ENCODE data around the gene LHFPL2. TPM values are rescaled to one million over a fixed set of nuclear protein-coding genes. Genes with fewer than 3 reads are reported as not detected.
"Not testable (repeated sequence)": the region's sequence is repeated elsewhere in the genome, so short reads cannot be mapped to it uniquely, and the experiment has no call there.

The LHFPL2 gene
- total and polyA plus RNA-seq, 4 donors: 6.5 to 49.4 (median 47.7) TPM

DNA sequence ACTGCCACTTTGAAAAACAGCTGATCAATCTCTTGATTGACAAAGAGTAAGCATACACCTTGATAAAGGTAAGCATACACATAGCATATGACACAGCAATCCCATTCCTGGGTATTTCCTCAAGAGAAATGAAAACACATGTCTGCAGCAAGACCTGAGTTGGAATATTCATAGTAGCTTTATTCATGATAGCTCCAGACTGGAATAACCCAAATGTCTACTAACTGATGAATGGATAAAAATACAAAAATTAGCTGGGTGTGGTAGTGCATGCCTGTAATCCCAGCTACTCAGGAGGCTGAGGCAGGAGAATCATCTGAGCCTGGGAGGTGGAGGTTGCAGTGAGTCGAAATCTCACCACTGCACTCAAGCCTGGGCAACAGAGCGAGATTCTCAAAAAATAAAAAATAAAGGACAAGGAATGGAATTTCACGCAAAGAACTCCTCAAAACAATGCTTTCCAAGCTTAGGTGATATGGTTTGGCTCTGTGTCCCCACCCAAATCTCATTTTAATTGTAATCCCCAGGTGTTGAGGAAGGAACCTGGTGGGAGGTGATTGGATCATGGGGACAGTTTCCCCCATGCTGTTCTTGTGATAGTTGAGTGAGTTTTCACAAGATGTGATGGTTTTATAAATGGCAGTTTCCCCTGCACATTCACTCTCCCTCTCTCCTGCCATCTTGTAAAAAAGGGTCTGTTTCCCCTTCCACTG is 41.1 kb upstream of the LHFPL2 start:
- TF ChIP-seq, protein P1, sequence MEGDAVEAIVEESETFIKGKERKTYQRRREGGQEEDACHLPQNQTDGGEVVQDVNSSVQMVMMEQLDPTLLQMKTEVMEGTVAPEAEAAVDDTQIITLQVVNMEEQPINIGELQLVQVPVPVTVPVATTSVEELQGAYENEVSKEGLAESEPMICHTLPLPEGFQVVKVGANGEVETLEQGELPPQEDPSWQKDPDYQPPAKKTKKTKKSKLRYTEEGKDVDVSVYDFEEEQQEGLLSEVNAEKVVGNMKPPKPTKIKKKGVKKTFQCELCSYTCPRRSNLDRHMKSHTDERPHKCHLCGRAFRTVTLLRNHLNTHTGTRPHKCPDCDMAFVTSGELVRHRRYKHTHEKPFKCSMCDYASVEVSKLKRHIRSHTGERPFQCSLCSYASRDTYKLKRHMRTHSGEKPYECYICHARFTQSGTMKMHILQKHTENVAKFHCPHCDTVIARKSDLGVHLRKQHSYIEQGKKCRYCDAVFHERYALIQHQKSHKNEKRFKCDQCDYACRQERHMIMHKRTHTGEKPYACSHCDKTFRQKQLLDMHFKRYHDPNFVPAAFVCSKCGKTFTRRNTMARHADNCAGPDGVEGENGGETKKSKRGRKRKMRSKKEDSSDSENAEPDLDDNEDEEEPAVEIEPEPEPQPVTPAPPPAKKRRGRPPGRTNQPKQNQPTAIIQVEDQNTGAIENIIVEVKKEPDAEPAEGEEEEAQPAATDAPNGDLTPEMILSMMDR (IDR thresholded peaks at IDR 0.05; ENCODE audit: control extremely low read depth, extremely low read depth): no peak
- DNase-seq (no peak), ATAC-seq (ENCODE audit: insufficient read depth, low FRiP score) (no peak)
- no peak overlapping the region for H3K4me3 ChIP-seq
- H3K27me3 ChIP-seq (ENCODE audit: control insufficient read depth in 3 of 3, insufficient read depth in 3 of 3, low read length in 2 of 3): no peaks in the 10 kb centered on the region
- H3K9ac ChIP-seq (ENCODE audit: insufficient read depth in 1 of 2, low read length in 2 of 2): no peak overlapping the region
- peaks cover 0 to 2% (median 0%) of the 10 kb centered on the region in 4 donors for H3K9me3 ChIP-seq (ENCODE audit: control insufficient read depth in 4 of 4, insufficient read depth in 3 of 4, low read length in 3 of 4)
- no peak overlapping the region for H3K27ac ChIP-seq (ENCODE audit: low read depth in 1 of 2, low read length in 1 of 2)
- H3K4me1 ChIP-seq (ENCODE audit: control insufficient read depth in 5 of 5, insufficient read depth in 5 of 5, low read length in 5 of 5): no peaks in the 10 kb centered on the region
- no peaks in the 10 kb centered on the region for H3K36me3 ChIP-seq (ENCODE audit: control insufficient read depth in 4 of 4, insufficient read depth in 4 of 4, low read length in 4 of 4)
- 97 to 98% methylated on average over 3 of the region's 3 CpGs for WGBS, 2 donors

DNA sequence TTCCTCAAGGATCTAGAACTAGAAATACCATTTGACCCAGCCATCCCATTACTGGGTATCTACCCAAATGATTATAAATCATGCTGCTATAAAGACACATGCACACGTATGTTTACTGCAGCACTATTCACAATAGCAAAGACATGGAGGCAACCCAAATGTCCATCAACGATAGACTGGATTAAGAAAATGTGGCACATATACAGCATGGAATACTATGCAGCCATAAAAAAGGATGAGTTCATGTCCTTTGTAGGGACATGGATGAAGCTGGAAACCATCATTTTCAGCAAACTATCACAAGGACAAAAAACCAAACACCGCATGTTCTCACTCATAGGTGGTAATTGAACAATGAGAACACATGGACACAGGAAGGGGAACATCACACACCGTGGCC is 38.9 kb upstream of the LHFPL2 start:
- WGBS, 2 donors: 73 to 96% methylated on average over 4 of the region's 4 CpGs
- H3K9ac ChIP-seq (ENCODE audit: insufficient read depth in 1 of 2, low read length in 2 of 2); ATAC-seq (ENCODE audit: insufficient read depth, low FRiP score); H3K9me3 ChIP-seq (ENCODE audit: control insufficient read depth in 4 of 4, insufficient read depth in 3 of 4, low read length in 3 of 4); H3K27ac ChIP-seq (ENCODE audit: low read depth in 1 of 2, low read length in 1 of 2); H3K36me3 ChIP-seq (ENCODE audit: control insufficient read depth in 4 of 4, insufficient read depth in 4 of 4, low read length in 4 of 4); H3K4me3 ChIP-seq; DNase-seq; H3K27me3 ChIP-seq (ENCODE audit: control insufficient read depth in 3 of 3, insufficient read depth in 3 of 3, low read length in 2 of 3); H3K4me1 ChIP-seq (ENCODE audit: control insufficient read depth in 5 of 5, insufficient read depth in 5 of 5, low read length in 5 of 5): not testable (repeated sequence)

DNA sequence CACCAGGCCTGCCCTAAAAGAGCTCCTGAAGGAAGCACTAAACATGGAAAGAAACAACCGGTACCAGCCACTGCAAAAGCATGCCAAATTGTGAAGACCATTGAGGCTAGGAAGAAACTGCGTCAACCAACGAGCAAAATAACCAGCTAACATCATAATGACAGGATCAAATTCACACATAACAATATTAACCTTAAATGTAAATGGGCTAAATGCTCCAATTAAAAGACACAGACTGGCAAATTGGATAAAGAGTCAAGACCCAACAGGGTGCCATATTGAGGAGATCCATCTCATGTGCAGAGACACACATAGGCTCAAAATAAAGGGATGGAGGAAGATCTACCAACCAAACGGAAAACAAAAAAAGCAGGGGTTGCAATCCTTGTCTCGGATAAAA is 35.3 kb upstream of the LHFPL2 start:
- not testable (repeated sequence) for H3K36me3 ChIP-seq (ENCODE audit: control insufficient read depth in 4 of 4, insufficient read depth in 4 of 4, low read length in 4 of 4); H3K9me3 ChIP-seq (ENCODE audit: control insufficient read depth in 4 of 4, insufficient read depth in 3 of 4, low read length in 3 of 4); DNase-seq; H3K4me3 ChIP-seq; H3K4me1 ChIP-seq (ENCODE audit: control insufficient read depth in 5 of 5, insufficient read depth in 5 of 5, low read length in 5 of 5); H3K9ac ChIP-seq (ENCODE audit: insufficient read depth in 1 of 2, low read length in 2 of 2); ATAC-seq (ENCODE audit: insufficient read depth, low FRiP score); H3K27ac ChIP-seq (ENCODE audit: low read depth in 1 of 2, low read length in 1 of 2); H3K27me3 ChIP-seq (ENCODE audit: control insufficient read depth in 3 of 3, insufficient read depth in 3 of 3, low read length in 2 of 3)
- 96 to 97% methylated on average over 5 of the region's 5 CpGs for WGBS, 2 donors

DNA sequence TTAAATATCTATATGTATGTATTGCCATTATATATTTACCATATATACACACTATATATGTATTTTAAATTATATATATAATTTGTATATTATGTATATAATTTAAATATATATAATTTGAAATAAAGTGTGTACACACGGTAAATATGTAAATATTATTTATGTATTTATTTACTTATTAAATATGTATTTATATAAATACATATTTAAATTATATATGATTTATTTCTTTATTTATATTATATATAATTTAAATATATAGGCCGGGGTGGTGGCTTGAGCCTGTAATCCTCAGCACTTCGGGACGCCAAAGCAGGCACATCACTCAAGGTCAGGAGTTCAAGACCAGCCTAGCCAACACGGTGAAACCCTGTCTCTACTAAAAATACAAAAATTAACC is 31.3 kb upstream of the LHFPL2 start:
- 95% methylated on average over 5 of the region's 5 CpGs for WGBS, 2 donors

More for the DNA sequence above, 31.3 kb upstream of the LHFPL2 start:
- Histone ChIP-seq H3K27ac (ENCODE audit: low read depth in 1 of 2, low read length in 1 of 2) (no peak overlapping the region), H3K4me3 (no peak overlapping the region), H3K27me3 (ENCODE audit: control insufficient read depth in 3 of 3, insufficient read depth in 3 of 3, low read length in 2 of 3) (no peaks in the 10 kb centered on the region), H3K9me3 (ENCODE audit: control insufficient read depth in 4 of 4, insufficient read depth in 3 of 4, low read length in 3 of 4) (no peaks in the 10 kb centered on the region), H3K9ac (ENCODE audit: insufficient read depth in 1 of 2, low read length in 2 of 2) (no peak overlapping the region), H3K4me1 (ENCODE audit: control insufficient read depth in 5 of 5, insufficient read depth in 5 of 5, low read length in 5 of 5) (peaks cover 0 to 14% (median 0%) of the 10 kb centered on the region in 5 donors), H3K36me3 (ENCODE audit: control insufficient read depth in 4 of 4, insufficient read depth in 4 of 4, low read length in 4 of 4) (no peaks in the 10 kb centered on the region)
- TF ChIP-seq, protein P1 (IDR thresholded peaks at IDR 0.05; ENCODE audit: control extremely low read depth, extremely low read depth): no peak
- ATAC-seq (ENCODE audit: insufficient read depth, low FRiP score) (no peak), DNase-seq (no peak)
